COLO829 (cell line): ENCODE results near the gene TRMT11.
"Not testable (repeated sequence)": the region's sequence is repeated elsewhere in the genome, so short reads cannot be mapped to it uniquely, and the experiment has no call there.

Experiments
- DNase-seq: peaks from one replicate; pipeline ENCODE4 v3.0.0; 2012; ENCODE audit warnings: low spot score

The TRMT11 gene

GRCh38 chr6:125956506-125957390 is 29.6 kb upstream of the TRMT11 start, which contains the start of gene HINT3:
TSS of gene HINT3 (plus strand) at chr6:125956770. CDS start at chr6:125956978, 208 bp downstream.
- DNase-seq, result peak; percentile 94

DNA sequence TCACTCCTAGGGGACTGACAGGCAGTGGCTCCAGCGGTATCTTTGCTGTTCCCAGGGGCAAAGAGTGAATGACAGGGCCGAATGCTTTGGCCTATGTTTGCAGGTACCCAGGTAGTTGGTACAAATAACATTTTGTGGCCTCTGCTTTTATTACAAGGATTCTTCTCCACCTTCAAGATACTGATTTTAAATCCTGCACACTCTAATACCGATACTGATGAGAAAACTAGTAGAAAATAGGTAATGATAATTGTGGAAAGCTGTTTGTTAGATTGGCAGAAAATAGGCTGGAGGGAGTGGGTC is 29.0 kb upstream of the TRMT11 start:
- no peak for DNase-seq

GRCh38 chr6:125957845-125958244 is 28.5 kb upstream of the TRMT11 start:
- peak; percentile 58 for DNase-seq

- DNase-seq, result no peak
These were observed 27.3 kb upstream of the TRMT11 start for GRCh38 chr6:125959041-125959440.

GRCh38 chr6:125961117-125961516 is 25.2 kb upstream of the TRMT11 start:
- DNase-seq, result no peak

DNA sequence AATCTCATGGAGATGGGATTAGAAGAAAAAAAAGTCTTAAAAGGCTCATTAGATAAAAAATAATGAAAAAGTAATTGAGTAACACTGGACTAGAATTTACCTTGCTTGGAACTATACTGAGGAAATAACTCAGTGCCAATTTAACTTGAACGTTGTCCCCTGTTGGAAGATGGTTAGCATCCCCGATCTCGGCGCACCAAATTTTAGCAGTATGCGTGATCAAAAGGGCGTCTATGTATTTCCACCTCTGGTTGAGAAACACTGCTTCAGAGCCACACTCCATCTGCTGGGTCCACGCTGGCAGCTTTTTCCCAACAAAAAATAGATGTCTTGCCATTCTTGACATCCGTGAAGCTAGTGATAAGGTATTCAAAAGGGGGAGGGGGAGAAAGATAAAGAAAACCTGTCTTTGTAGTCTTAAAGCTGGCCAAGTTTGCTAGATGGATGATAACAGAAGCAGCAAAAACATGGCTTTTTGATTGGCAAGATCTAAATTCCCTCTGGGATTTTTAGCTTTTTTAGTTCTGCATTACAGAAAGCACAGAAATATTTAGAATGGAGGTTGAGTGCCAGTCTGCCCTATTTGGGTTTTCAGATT is 23.3 kb upstream of the TRMT11 start:
- DNase-seq, result no peak

DNA sequence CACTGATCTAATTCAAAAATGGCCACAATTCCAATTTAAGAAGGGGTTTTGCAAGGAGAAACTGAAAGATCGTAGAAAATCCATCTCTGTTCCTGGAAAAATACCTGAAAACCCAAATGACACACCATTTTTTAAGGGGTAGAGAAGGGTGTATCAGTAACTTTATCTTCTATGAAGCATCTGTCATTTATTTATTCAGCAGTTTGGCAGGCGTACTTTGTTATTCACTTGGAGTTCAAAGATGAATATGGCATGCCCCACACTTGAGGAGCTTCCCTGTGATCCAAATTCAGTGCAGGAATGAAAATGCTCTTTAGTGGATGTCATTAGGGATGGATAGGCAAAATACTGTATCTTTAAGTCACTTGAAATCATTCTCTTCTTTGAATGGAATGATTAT is 22.5 kb upstream of the TRMT11 start:
- no peak for DNase-seq

DNA sequence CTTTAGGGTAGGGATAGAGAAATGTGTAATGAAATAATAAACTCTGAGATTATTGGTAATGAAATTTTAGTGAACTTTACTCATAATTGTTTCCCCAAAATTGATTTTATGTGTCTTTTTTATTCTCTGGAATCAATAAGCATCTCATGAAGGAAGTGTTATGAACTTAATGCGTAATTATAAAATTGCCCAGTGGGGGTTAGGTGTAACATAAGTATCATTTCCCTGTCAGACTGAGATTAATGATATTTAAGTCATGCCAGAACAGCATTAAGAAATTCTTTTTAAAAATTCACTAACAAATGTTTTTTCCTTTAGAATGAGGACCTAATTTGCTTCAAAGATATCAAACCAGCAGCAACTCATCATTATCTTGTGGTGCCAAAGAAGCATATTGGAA is 19.8 kb upstream of the TRMT11 start:
- DNase-seq, result no peak

GRCh38 chr6:125968493-125968892 is 17.8 kb upstream of the TRMT11 start:
- DNase-seq, result no peak

GRCh38 chr6:125970760-125971159 is 15.6 kb upstream of the TRMT11 start:
- DNase-seq, result no peak

DNA sequence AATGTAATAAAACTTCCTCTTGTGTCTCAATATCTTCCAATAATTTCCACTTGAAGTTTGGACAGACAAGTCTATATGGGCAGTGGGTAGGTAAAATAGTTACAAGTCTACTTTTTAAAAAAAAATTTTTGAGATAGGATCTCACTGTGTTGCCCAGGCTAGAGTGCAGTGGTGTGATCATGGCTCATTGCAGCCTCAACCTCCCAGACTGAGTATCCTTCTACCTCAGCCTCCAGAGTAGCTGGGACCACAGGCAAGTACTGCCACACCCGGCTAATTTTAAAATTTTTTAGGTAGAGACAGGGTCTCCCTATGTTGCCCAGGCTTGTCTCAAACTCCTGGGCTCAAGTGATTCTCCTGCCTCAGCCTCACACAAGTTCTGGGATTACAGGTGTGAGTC is 13.9 kb upstream of the TRMT11 start:
- DNase-seq, result not testable (repeated sequence)

DNA sequence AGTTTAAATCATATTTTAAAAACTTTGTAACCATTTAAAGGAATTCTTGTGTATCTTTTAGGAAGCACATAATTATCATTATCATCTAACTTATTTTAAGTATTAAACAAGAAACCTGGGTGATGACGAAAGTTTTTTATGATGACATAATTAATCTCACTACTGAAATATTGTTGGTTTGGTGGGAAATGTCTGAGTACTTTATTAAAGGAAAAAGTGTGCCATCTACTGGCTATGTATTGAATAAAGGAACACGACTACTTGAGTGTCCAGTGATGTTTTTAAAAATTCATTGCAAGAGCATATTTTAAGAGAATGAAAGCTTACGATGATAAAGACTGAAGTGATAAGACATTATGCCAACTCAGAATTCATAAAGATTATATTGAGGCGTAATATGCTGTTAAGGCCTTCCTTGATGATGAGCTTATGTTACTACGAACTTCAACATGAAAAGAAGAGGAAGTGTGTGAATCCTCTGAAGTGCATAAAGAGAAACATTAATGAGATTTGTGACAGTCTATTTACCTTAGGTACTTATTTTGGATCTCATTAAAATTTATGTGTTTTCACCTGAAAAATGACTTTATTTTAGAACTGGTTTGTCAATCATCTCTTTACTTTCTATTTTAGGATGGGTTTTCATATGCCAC is 12.0 kb upstream of the TRMT11 start:
- no peak for DNase-seq

- no peak for DNase-seq
These were observed 7.2 kb upstream of the TRMT11 start for GRCh38 chr6:125979101-125979500.

DNA sequence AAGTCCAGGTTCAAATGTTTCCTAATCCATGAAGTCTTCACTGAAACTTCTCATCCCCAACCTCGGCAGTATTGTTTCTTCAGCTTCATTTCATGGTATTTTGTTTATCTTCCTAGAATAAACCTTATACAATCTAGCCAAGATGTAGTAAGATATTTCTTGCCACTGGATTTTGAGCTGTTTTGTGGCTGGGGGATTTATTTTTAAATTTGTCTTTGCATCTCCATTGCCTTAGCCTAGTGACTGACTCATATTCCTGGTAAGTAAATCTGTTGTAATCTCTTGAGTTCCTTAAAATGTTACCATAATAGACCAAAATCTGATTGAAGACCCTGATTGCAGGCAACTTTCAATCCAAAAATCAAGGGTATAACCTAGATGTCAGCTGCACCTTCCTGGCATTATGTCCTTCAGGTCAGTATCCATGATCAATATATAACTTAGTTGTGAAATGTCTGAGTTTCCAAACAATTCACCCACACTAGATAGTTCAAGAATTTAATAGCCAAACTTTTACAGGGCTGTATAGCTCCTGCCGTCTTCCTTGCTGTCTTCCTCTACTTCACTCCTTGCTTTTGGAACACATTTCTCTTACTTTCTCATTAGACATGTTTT is 4.7 kb upstream of the TRMT11 start:
- DNase-seq, result no peak

DNA sequence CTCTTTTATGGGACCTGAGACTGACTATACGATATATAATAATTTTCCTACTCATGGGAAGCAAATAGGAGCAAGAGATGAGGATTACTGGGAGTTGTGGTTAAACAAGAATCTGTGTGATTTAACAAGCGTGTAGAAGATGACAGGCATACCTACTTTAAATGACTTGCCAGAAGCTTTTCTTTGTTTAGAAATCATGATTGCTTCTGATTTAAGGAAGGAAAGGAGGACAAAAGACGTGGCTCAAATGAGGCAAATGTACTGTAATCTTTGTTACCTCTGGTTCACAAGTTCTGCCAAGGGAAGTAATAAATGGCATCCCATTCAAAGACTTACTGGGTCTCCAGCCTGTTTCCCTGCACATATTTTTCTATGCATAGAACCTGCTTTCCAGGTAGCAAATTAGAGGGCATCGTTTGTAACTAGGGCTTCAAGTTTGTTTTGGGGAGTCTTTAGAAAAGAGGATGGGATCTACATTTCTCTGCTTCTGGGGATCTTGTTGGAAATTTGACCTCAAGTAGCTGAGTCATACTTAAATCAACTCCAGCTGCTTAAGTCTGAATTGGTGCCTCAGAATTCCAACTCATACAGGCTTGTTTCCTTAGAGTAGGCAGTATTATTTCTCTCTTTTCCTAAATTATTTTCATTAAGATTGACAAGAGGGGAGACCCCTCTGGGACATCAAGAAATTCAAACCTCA is 2.9 kb upstream of the TRMT11 start:
- no peak for DNase-seq

DNA sequence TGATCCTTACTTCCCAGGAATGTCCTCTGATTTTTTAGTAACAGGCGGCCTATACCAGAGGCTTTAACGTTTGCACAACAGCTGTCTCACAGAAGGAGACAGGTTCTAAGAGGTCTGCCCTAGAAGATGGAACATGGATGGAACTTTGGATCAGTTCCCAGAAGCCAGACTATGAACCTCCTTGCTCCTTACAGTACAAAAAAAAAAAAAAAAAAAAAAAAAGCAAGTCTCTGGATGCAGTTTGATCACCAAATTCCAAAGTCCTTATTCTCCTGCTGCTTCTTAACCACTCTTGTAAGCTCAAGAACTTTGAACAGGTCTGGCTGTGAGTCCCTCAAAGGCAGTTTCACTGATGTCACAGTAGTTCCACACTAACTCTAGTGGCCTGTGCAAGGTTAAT is 2.0 kb upstream of the TRMT11 start:
- DNase-seq, result no peak

GRCh38 chr6:125985522-125985921 is 818 bp upstream of the TRMT11 start:
- no peak for DNase-seq

DNA sequence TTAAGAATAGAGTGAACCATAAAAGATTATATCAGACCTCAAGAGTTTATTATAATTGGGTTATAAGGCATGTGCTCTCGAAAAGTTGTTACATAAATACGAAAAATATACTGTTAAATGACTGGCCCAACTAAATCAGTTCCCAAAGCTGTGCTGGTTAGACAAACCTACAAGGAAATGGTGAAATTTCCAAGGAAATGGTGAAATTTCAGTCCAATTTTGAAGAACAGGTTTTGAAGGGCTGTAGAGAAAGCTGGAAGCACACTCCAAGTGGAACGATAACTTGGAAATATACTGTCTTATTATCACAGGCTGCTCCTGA is 400 bp upstream of the TRMT11 start:
- DNase-seq, result no peak

DNA sequence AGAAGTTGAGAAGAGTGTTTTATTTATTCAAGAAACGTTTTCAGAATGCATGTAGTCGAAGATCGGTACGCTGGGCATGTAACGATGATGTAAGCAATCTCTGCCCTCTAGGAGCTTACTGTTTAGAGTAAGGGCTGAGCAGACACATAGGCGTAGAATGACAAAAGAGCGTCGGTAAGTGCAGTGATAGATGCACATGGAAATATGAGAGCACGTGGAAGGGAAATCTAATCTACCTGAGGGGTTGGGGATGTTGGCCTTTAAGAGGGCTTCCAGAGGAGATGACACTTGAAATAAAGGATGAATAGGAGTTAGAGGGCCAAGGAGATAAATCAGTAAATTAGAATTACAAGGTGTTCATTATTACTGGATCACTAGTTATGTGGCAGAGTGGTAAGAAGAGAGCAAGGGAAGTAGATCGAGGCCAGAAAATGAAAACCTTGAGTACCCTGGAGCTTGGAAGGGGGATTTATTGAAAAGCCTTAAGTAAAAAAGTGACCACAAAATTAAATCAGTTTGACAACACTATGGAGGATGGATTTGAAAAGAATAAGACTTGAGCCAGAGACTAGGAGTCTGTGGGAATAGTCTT is 782 bp downstream of the TRMT11 start:
- DNase-seq, result no peak

DNA sequence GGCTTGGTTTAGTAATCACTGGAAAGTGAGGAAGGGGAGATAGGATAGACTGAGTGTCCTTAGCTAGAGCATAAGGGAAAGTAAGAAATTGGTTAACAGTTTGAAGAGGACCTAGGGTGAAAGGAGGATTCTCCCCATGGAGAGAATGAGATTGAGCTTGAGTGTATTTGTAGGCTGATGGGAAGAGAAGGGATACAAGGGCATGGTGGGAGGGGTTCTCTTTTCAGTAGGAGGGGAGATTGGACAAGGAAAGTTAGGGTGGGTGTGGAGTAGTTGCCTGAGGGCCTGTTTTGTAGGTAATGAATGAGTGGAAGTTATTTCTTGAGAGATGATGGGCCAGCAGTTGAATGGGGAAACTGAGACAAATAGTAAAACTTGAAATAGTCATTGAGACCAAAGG is 1.9 kb downstream of the TRMT11 start:
- DNase-seq, result no peak

GRCh38 chr6:125989631-125990030 is 3.3 kb downstream of the TRMT11 start:
- DNase-seq, result no peak

- no peak for DNase-seq
These were observed 5.3 kb downstream of the TRMT11 start for GRCh38 chr6:125991653-125992052.
